GM18502 (cell line): ENCODE data around the gene HES6.

ENCODE experiments used
- ATAC-seq: cut with Tn5 transposase; IDR thresholded peaks from one replicate; pipeline ENCODE4 v1.9.1; 2021; ENCODE audit warnings: mild to moderate bottlenecking; ENCODE audit not compliant: unreplicated experiment, poor library complexity

HES6 gene

GRCh38 chr2:238239863-238240756 is at the start of gene HES6:
TSS of gene HES6 (minus strand) at chr2:238240038. CDS start at chr2:238239905, 133 bp downstream.
- peak; percentile 79 for ATAC-seq

GRCh38 chr2:238289574-238289973 is 49.7 kb upstream of the HES6 start:
- ATAC-seq, result no peak

- peak; percentile 89 for ATAC-seq
Measured at GRCh38 chr2:238288650-238289573, 49.1 kb upstream of the HES6 start.

- ATAC-seq, result peak; percentile 42
Measured at GRCh38 chr2:238287737-238288649, 48.2 kb upstream of the HES6 start, which contains the start of gene PER2. TSS of gene PER2 (minus strand) at chr2:238288610. CDS start at chr2:238277936, 10,674 bp downstream.

- no peak for ATAC-seq
Measured at GRCh38 chr2:238286987-238287736, 47.3 kb upstream of the HES6 start.

- no peak for ATAC-seq
Measured at GRCh38 chr2:238286551-238286950, 46.7 kb upstream of the HES6 start.

GRCh38 chr2:238286095-238286494 is 46.3 kb upstream of the HES6 start:
- ATAC-seq, result no peak

- ATAC-seq, result no peak
Measured at GRCh38 chr2:238285653-238286082, 45.8 kb upstream of the HES6 start.

GRCh38 chr2:238284802-238285515 is 45.1 kb upstream of the HES6 start:
- no peak for ATAC-seq

- no peak for ATAC-seq
Measured at GRCh38 chr2:238282861-238283738, 43.3 kb upstream of the HES6 start.

GRCh38 chr2:238281826-238282480 is 42.1 kb upstream of the HES6 start:
- no peak for ATAC-seq

GRCh38 chr2:238280083-238280825 is 40.4 kb upstream of the HES6 start:
- no peak for ATAC-seq

GRCh38 chr2:238279324-238279682 is 39.5 kb upstream of the HES6 start:
- no peak for ATAC-seq

GRCh38 chr2:238278626-238279323 is 38.9 kb upstream of the HES6 start:
- no peak for ATAC-seq

- no peak for ATAC-seq
Measured at GRCh38 chr2:238277695-238278094, 37.9 kb upstream of the HES6 start.
